ENCODE data around the gene NAALADL2. TPM values are rescaled to one million over a fixed set of nuclear protein-coding genes. Genes with fewer than 3 reads are reported as not detected.

The NAALADL2 gene
- polyA plus RNA-seq, 4 donors = 17.4 to 25.9 (median 20.2) TPM

- DNase-seq (ENCODE audit: low read depth in 4 of 4, low spot score in 3 of 4) = no peak
These were observed 428.3 kb downstream of the NAALADL2 start for GRCh38 chr3:175287361-175287963.

- DNase-seq (ENCODE audit: low read depth in 4 of 4, low spot score in 3 of 4) = peak in 1 of 4 donors; percentile 31
These were observed 429.5 kb downstream of the NAALADL2 start for GRCh38 chr3:175288621-175289020.

GRCh38 chr3:175294793-175295192, 435.7 kb downstream of the NAALADL2 start:
- no peak for DNase-seq (ENCODE audit: low read depth in 4 of 4, low spot score in 3 of 4)

GRCh38 chr3:175295248-175296130, 436.4 kb downstream of the NAALADL2 start:
- no peak for DNase-seq (ENCODE audit: low read depth in 4 of 4, low spot score in 3 of 4)

GRCh38 chr3:175297216-175297615, 438.1 kb downstream of the NAALADL2 start:
- no peak for DNase-seq (ENCODE audit: low read depth in 4 of 4, low spot score in 3 of 4)

- DNase-seq (ENCODE audit: low read depth in 4 of 4, low spot score in 3 of 4) = no peak
These were observed 442.6 kb downstream of the NAALADL2 start for GRCh38 chr3:175301741-175302140.

GRCh38 chr3:175304404-175304803, 445.3 kb downstream of the NAALADL2 start:
- no peak for DNase-seq (ENCODE audit: low read depth in 4 of 4, low spot score in 3 of 4)

- no peak for DNase-seq (ENCODE audit: low read depth in 4 of 4, low spot score in 3 of 4)
These were observed 448.5 kb downstream of the NAALADL2 start for GRCh38 chr3:175307642-175308041.

- no peak for DNase-seq (ENCODE audit: low read depth in 4 of 4, low spot score in 3 of 4)
These were observed 449.0 kb downstream of the NAALADL2 start for GRCh38 chr3:175308097-175308496.

- no peak for DNase-seq (ENCODE audit: low read depth in 4 of 4, low spot score in 3 of 4)
These were observed 450.9 kb downstream of the NAALADL2 start for GRCh38 chr3:175310046-175310445.

GRCh38 chr3:175311404-175311803, 452.3 kb downstream of the NAALADL2 start:
- DNase-seq (ENCODE audit: low read depth in 4 of 4, low spot score in 3 of 4) = no peak

GRCh38 chr3:175311946-175312345, 452.8 kb downstream of the NAALADL2 start:
- no peak for DNase-seq (ENCODE audit: low read depth in 4 of 4, low spot score in 3 of 4)

- no peak for DNase-seq (ENCODE audit: low read depth in 4 of 4, low spot score in 3 of 4)
These were observed 453.7 kb downstream of the NAALADL2 start for GRCh38 chr3:175312791-175313190.

GRCh38 chr3:175316799-175317198, 457.7 kb downstream of the NAALADL2 start:
- DNase-seq (ENCODE audit: low read depth in 4 of 4, low spot score in 3 of 4) = no peak

GRCh38 chr3:175325440-175325839, 466.3 kb downstream of the NAALADL2 start:
- no peak for DNase-seq (ENCODE audit: low read depth in 4 of 4, low spot score in 3 of 4)

- no peak for DNase-seq (ENCODE audit: low read depth in 4 of 4, low spot score in 3 of 4)
These were observed 466.9 kb downstream of the NAALADL2 start for GRCh38 chr3:175326041-175326440.

GRCh38 chr3:175329373-175329772, 470.2 kb downstream of the NAALADL2 start:
- DNase-seq (ENCODE audit: low read depth in 4 of 4, low spot score in 3 of 4) = no peak

- DNase-seq (ENCODE audit: low read depth in 4 of 4, low spot score in 3 of 4) = no peak
These were observed 476.1 kb downstream of the NAALADL2 start for GRCh38 chr3:175335229-175335628.

- no peak for DNase-seq (ENCODE audit: low read depth in 4 of 4, low spot score in 3 of 4)
These were observed 477.4 kb downstream of the NAALADL2 start for GRCh38 chr3:175336406-175337133.

GRCh38 chr3:175337631-175338030, 478.5 kb downstream of the NAALADL2 start:
- DNase-seq (ENCODE audit: low read depth in 4 of 4, low spot score in 3 of 4) = no peak

- DNase-seq (ENCODE audit: low read depth in 4 of 4, low spot score in 3 of 4) = no peak
These were observed 479.8 kb downstream of the NAALADL2 start for GRCh38 chr3:175338775-175339535.

Data from right renal pelvis (tissue), 4 donors.